Panc1 (cell line): ENCODE measurements around the gene STAT5A. TPM values are rescaled to one million over a fixed set of nuclear protein-coding genes. Genes with fewer than 3 reads are reported as not detected.

Experiments
- ATAC-seq: fragments of 200-7000 bp; cut with Tn5 transposase; 2 replicates; pipeline ENCODE4 v1.9.1; 2020; ENCODE audit warnings: mild to moderate bottlenecking, moderate library complexity
- BruUV-seq: library from RNA; stranded (reverse); fragments of 400-500 nt; replicated peaks from 2 replicates; lab custom pipeline; 2021; lab: Mats Ljungman, UMichigan
- CTCF ChIA-PET: fragments of 300-600 bp; sonication (Branson Sonifier 250); formaldehyde crosslinking; loops from one replicate; lab custom pipeline; 2022; ENCODE audit warnings: antibody characterized with exemption; lab: Charles Lee
- POLR2A ChIA-PET: fragments of 300-600 bp; sonication (Branson Sonifier 250); formaldehyde crosslinking; loops from one replicate; lab custom pipeline; 2022; ENCODE audit warnings: antibody characterized with exemption; lab: Charles Lee
- DNase-seq: peaks from one replicate; pipeline ENCODE4 v3.0.0-alpha.2; 2010; ENCODE audit warnings: low read depth, low spot score
- H3K27ac ChIP-seq: 2 replicates; pipeline ENCODE4 v1.5.1; 2011; ENCODE audit warnings: mild to moderate bottlenecking, low read length, inconsistent platforms
- H3K27me3 ChIP-seq: fragments of 200-500 bp; sonication (Bioruptor generic); 2 replicates; pipeline ENCODE4 v1.6.0; 2014; ENCODE audit warnings: low read length, inconsistent platforms; ENCODE audit not compliant: control insufficient read depth, insufficient read depth
- H3K36me3 ChIP-seq: fragments of 200-500 bp; sonication (Bioruptor generic); 2 replicates; pipeline ENCODE4 v1.5.1; 2014; ENCODE audit warnings: inconsistent platforms, mild to moderate bottlenecking, low read length, moderate library complexity; ENCODE audit not compliant: control insufficient read depth, insufficient read depth
- H3K4me1 ChIP-seq: 2 replicates; pipeline ENCODE4 v1.5.1; 2011; ENCODE audit warnings: inconsistent platforms, mild to moderate bottlenecking, low read length, moderate library complexity; ENCODE audit not compliant: control insufficient read depth, insufficient read depth
- H3K4me3 ChIP-seq, 2 experiments: 2 replicates each; pipeline ENCODE4 v1.5.1; 2011 to 2012; ENCODE audit warnings: low read depth in 2 of 2, low read length in 2 of 2, mild to moderate bottlenecking in 2 of 2, inconsistent platforms in 1 of 2, moderate library complexity in 1 of 2
- H3K9me3 ChIP-seq: fragments of 200-500 bp; sonication (Bioruptor generic); 2 replicates; pipeline ENCODE4 v1.5.1; 2014; ENCODE audit warnings: low read depth, mild to moderate bottlenecking, inconsistent platforms, low read length, moderate library complexity; ENCODE audit not compliant: control insufficient read depth, insufficient read depth
- POLR2AphosphoS5 ChIP-seq: IDR thresholded peaks from 2 replicates; pipeline ENCODE4 v1.6.1; 2012; ENCODE audit warnings: mild to moderate bottlenecking, low read depth, low read length, moderate library complexity
- SIN3A ChIP-seq: IDR thresholded peaks from 2 replicates; pipeline ENCODE4 v1.6.1; 2012; ENCODE audit warnings: low read depth, mild to moderate bottlenecking, low read length, moderate library complexity, borderline replicate concordance; ENCODE audit not compliant: insufficient read depth
- TCF7L2 ChIP-seq: IDR thresholded peaks from 2 replicates; pipeline ENCODE4 v1.6.1; 2011; ENCODE audit warnings: mild to moderate bottlenecking, low read depth, low read length, inconsistent platforms
- in situ Hi-C: cut with HindIII; loops from 2 replicates; pipeline ENCODE4 v1.10.0; 2016; ENCODE audit warnings: low sequenced_read_pairs, low pct_unique_long_range_greater_than_20kb
- intact Hi-C: fragments of 100-400 bp; cut with micrococcal nuclease; formaldehyde crosslinking; loops from one replicate; pipeline ENCODE4 v1.10.0; 2022; ENCODE audit not compliant: unreplicated experiment
- total RNA-seq: library from RNA; stranded (reverse); gene quantifications from one replicate; pipeline ENCODE4 v1.2.1, GENCODE V29; 2021; ENCODE audit not compliant: unreplicated experiment
- TF ChIP-seq, protein P1 (sequence below), 2 experiments: IDR thresholded peaks; 2 replicates each; pipeline ENCODE4 v1.6.1; 2011 to 2012; ENCODE audit warnings: low read depth in 2 of 2, control low read depth in 1 of 2, low read length in 1 of 2, mild to moderate bottlenecking in 1 of 2, moderate library complexity in 1 of 2; ENCODE audit not compliant: insufficient read depth in 1 of 2
- TF ChIP-seq, protein P2 (sequence below): fragments of 450-650 bp; IDR thresholded peaks from 2 replicates; pipeline ENCODE4 v1.5.1; 2017; ENCODE audit warnings: mild to moderate bottlenecking

The STAT5A gene
- total RNA-seq, 1 experiment from 2014 or later, result 26.7 TPM

DNA sequence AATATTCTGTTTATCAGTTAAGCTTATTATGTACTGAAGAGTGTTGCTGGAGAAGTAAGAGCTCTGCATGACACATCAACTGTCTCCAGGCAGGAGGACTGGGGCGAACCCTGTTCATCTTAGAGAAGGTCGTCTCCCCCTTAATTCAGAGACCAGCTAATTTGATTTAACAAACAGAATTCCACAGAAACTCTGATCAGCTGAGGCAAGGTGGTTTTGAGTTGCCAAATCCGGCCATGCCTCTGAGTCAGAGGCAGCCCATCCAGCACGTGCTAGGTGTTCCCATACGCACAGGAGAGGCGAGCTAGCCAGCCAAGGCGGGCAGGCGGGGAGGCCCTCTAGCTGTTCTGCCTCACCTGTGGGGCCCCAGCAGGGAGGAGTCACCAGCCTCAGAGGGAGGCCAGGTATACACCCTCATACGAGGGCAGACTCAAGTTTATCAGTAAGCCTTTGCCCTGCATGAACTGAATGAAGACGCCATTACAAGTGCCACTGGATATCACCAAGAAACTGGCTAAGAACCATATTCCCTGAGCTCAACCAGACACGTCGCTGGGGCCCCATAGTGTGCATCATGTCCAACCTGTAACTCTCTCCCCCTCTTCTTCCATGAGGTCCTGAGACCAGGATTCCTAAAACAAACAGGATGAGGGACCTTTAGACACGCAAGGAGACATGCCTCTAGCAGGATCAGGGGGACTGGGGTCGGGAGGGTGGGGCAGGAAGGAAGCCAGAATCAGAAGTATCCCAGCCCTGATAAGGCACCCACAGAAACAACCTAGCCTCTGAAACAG, 25.7 kb downstream of the STAT5A start:
- H3K4me1 ChIP-seq, result peaks cover 60% of the 10 kb centered on the region
- intact Hi-C loops, result loop anchor here (10.0 kb wide), 1 partner anchor 211 kb away; no protein-coding TSS in a partner anchor
- CTCF ChIA-PET, result interaction anchor here (0.6 to 1.7 kb wide), 2 partner anchors 204 to 210 kb away, joined by 4 to 5 read pairs; no protein-coding TSS in a partner anchor

GRCh38 chr17:42315402-42316156, 27.3 kb downstream of the STAT5A start:
- Histone ChIP-seq H3K9me3 (no peaks in the 10 kb centered on the region), H3K27me3 (no peaks in the 10 kb centered on the region), H3K4me3 (no peak overlapping the region), H3K4me1 (peaks cover 65% of the 10 kb centered on the region), H3K27ac (peak overlapping the region; percentile 69), H3K36me3 (no peaks in the 10 kb centered on the region; the same call in 1 of the 2 replicates)
- ChIA-PET POLR2A (no interaction called here), CTCF (interaction anchor here (1.7 kb wide), 1 partner anchor 202 kb away, joined by 5 read pairs; no protein-coding TSS in a partner anchor)
- ATAC-seq (no peak), DNase-seq (no peak)
- intact Hi-C loops, result loop anchor here (10.0 kb wide), 1 partner anchor 209 kb away; no protein-coding TSS in a partner anchor
- in situ Hi-C loops, result no loop called here
- BruUV-seq, result no TSS peak
- TF ChIP-seq TCF7L2 (no peak), POLR2AphosphoS5 (no peak), SIN3A (no peak)
- TF ChIP-seq, protein P1, sequence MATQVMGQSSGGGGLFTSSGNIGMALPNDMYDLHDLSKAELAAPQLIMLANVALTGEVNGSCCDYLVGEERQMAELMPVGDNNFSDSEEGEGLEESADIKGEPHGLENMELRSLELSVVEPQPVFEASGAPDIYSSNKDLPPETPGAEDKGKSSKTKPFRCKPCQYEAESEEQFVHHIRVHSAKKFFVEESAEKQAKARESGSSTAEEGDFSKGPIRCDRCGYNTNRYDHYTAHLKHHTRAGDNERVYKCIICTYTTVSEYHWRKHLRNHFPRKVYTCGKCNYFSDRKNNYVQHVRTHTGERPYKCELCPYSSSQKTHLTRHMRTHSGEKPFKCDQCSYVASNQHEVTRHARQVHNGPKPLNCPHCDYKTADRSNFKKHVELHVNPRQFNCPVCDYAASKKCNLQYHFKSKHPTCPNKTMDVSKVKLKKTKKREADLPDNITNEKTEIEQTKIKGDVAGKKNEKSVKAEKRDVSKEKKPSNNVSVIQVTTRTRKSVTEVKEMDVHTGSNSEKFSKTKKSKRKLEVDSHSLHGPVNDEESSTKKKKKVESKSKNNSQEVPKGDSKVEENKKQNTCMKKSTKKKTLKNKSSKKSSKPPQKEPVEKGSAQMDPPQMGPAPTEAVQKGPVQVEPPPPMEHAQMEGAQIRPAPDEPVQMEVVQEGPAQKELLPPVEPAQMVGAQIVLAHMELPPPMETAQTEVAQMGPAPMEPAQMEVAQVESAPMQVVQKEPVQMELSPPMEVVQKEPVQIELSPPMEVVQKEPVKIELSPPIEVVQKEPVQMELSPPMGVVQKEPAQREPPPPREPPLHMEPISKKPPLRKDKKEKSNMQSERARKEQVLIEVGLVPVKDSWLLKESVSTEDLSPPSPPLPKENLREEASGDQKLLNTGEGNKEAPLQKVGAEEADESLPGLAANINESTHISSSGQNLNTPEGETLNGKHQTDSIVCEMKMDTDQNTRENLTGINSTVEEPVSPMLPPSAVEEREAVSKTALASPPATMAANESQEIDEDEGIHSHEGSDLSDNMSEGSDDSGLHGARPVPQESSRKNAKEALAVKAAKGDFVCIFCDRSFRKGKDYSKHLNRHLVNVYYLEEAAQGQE (IDR thresholded peaks at IDR 0.05; ENCODE audit: insufficient read depth in 1 of 2, low read depth in 2 of 2, low read length in 1 of 2), result no peak
- TF ChIP-seq, protein P2, sequence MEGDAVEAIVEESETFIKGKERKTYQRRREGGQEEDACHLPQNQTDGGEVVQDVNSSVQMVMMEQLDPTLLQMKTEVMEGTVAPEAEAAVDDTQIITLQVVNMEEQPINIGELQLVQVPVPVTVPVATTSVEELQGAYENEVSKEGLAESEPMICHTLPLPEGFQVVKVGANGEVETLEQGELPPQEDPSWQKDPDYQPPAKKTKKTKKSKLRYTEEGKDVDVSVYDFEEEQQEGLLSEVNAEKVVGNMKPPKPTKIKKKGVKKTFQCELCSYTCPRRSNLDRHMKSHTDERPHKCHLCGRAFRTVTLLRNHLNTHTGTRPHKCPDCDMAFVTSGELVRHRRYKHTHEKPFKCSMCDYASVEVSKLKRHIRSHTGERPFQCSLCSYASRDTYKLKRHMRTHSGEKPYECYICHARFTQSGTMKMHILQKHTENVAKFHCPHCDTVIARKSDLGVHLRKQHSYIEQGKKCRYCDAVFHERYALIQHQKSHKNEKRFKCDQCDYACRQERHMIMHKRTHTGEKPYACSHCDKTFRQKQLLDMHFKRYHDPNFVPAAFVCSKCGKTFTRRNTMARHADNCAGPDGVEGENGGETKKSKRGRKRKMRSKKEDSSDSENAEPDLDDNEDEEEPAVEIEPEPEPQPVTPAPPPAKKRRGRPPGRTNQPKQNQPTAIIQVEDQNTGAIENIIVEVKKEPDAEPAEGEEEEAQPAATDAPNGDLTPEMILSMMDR, result no peak

More for the DNA sequence above, 25.7 kb downstream of the STAT5A start:
- no peak for TF ChIP-seq POLR2AphosphoS5
- POLR2A ChIA-PET, result no interaction called here
- Histone ChIP-seq H3K36me3 (no peaks in the 10 kb centered on the region; the same call in 1 of the 2 replicates), H3K4me3 (no peak overlapping the region), H3K27ac (peak overlapping the region; percentile 80), H3K27me3 (no peaks in the 10 kb centered on the region), H3K9me3 (no peaks in the 10 kb centered on the region)
- ATAC-seq (no peak), DNase-seq (no peak)
- BruUV-seq, result no TSS peak
- in situ Hi-C loops, result no loop called here
